HCT116 (cell line): ENCODE measurements around the gene LRRK1. TPM values are rescaled to one million over a fixed set of nuclear protein-coding genes. Genes with fewer than 3 reads are reported as not detected.

Experiments used
- ATAC-seq: fragments of 200-7000 bp; cut with Tn5 transposase; 2 replicates; pipeline ENCODE4 v1.9.1; 2020; ENCODE audit warnings: mild to moderate bottlenecking, moderate library complexity
- BruUV-seq: library from RNA; stranded (reverse); fragments of 400-500 nt; replicated peaks from 2 replicates; lab custom pipeline; 2021; lab: Mats Ljungman, UMichigan
- CTCF ChIA-PET: fragments of 300-600 bp; sonication (Branson Sonifier 250); formaldehyde crosslinking; loops from one replicate; lab custom pipeline; 2021; ENCODE audit warnings: antibody characterized with exemption; lab: Charles Lee
- POLR2A ChIA-PET: fragments of 300-600, 350-600 bp; sonication (Branson Sonifier 250); formaldehyde crosslinking; loops from one replicate; lab custom pipeline; 2021; ENCODE audit warnings: antibody characterized with exemption; lab: Charles Lee
- RAD21 ChIA-PET, 2 experiments: fragments of 300-600 bp; sonication (Branson Sonifier 250); formaldehyde crosslinking; loops; one replicate each; lab custom pipeline; 2023; ENCODE audit warnings: low total read pairs in 2 of 2; ENCODE audit not compliant: uncharacterized antibody in 2 of 2, unreplicated experiment in 2 of 2, low non-redundant PET in 1 of 2; lab: Charles Lee
- DNase-seq: peaks from one replicate; pipeline ENCODE4 v3.0.0-alpha.2; 2010; ENCODE audit warnings: low read depth, low spot score
- H2AFZ ChIP-seq: fragments of 200-600 bp; shearing (Covaris generic), sonication (generic); 2 replicates; pipeline ENCODE4 v1.6.1; 2017; ENCODE audit warnings: low read depth, mixed run types, mixed read lengths, antibody characterized with exemption, low read length; ENCODE audit not compliant: poor library complexity, severe bottlenecking
- H3K27ac ChIP-seq: 2 replicates; pipeline ENCODE4 v1.5.1; 2012; ENCODE audit warnings: low read depth, low read length
- H3K27me3 ChIP-seq: fragments of 200-600 bp; sonication (generic); 2 replicates; pipeline ENCODE4 v1.6.1; 2016; ENCODE audit warnings: mixed run types, low read length, mixed read lengths; ENCODE audit not compliant: insufficient read depth
- H3K36me3 ChIP-seq, 2 experiments: fragments of 200-500 bp in 1 of 2; fragments of 200-600 bp in 1 of 2; sonication (Bioruptor generic) in 1 of 2; sonication (generic) in 1 of 2; 2 replicates each; pipeline versions ENCODE4 v1.5.1 to v1.6.1; 2014 to 2016; ENCODE audit warnings: low read length in 2 of 2, inconsistent platforms in 1 of 2, mixed read lengths in 1 of 2, mixed run types in 1 of 2; ENCODE audit not compliant: insufficient read depth in 2 of 2, control insufficient read depth in 1 of 2
- H3K4me1 ChIP-seq, 2 experiments: fragments of 200-600 bp in 1 of 2; sonication (generic) in 1 of 2; 2 replicates each; pipeline versions ENCODE4 v1.5.1 to v1.6.1; 2012 to 2017; ENCODE audit warnings: low read length in 2 of 2, inconsistent platforms in 1 of 2, mild to moderate bottlenecking in 1 of 2, mixed read lengths in 1 of 2, mixed run types in 1 of 2, moderate library complexity in 1 of 2; ENCODE audit not compliant: insufficient read depth in 2 of 2, control insufficient read depth in 1 of 2
- H3K4me2 ChIP-seq: fragments of 200-600 bp; sonication (generic); 2 replicates; pipeline ENCODE4 v1.6.1; 2017; ENCODE audit warnings: mixed run types, low read length, mixed read lengths
- H3K4me3 ChIP-seq, 2 experiments: fragments of 200-600 bp in 1 of 2; sonication (generic) in 1 of 2; replicated peaks in 1 of 2; 2 replicates each; pipeline ENCODE4 v1.5.1; 2011 to 2016; ENCODE audit warnings: low read length in 2 of 2, control low read depth in 1 of 2, low read depth in 1 of 2, mild to moderate bottlenecking in 1 of 2, mixed read lengths in 1 of 2, mixed run types in 1 of 2
- H3K79me2 ChIP-seq: fragments of 200-600 bp; sonication (generic); 2 replicates; pipeline ENCODE4 v1.6.1; 2017; ENCODE audit warnings: mild to moderate bottlenecking, mixed run types, low read length, moderate library complexity, mixed read lengths; ENCODE audit not compliant: insufficient read depth
- H3K9ac ChIP-seq: fragments of 200-600 bp; sonication (generic); 2 replicates; pipeline ENCODE4 v1.6.1; 2016; ENCODE audit warnings: low read length, mixed read lengths
- H3K9me2 ChIP-seq: fragments of 200-600 bp; sonication (generic), shearing (Covaris generic); 2 replicates; pipeline ENCODE4 v1.6.1; 2017; ENCODE audit warnings: mixed run types, mild to moderate bottlenecking, moderate library complexity; ENCODE audit not compliant: insufficient read depth
- H3K9me3 ChIP-seq, 2 experiments: fragments of 200-500 bp in 1 of 2; fragments of 200-600 bp in 1 of 2; sonication (Bioruptor generic) in 1 of 2; sonication (generic) in 1 of 2; 2 replicates each; pipeline ENCODE4 v1.6.1; 2014 to 2017; ENCODE audit warnings: low read length in 2 of 2, mixed read lengths in 2 of 2, inconsistent platforms in 1 of 2, low read depth in 1 of 2, mild to moderate bottlenecking in 1 of 2, mixed run types in 1 of 2, moderate library complexity in 1 of 2; ENCODE audit not compliant: control insufficient read depth in 1 of 2, insufficient read depth in 1 of 2
- H4K20me1 ChIP-seq: fragments of 200-600 bp; sonication (generic), shearing (Covaris generic); 2 replicates; pipeline ENCODE4 v1.6.1; 2017; ENCODE audit warnings: mixed run types, mild to moderate bottlenecking, moderate library complexity; ENCODE audit not compliant: insufficient read depth
- EGR1 ChIP-seq: IDR thresholded peaks from 2 replicates; pipeline ENCODE4 v1.6.1; 2012; ENCODE audit warnings: low read depth
- ELF1 ChIP-seq: IDR thresholded peaks from 2 replicates; pipeline ENCODE4 v1.6.1; 2012; ENCODE audit warnings: low read depth, borderline replicate concordance
- EZH2 ChIP-seq: fragments of 200-600 bp; sonication (generic); IDR thresholded peaks from 2 replicates; pipeline ENCODE4 v1.6.1; 2017; ENCODE audit warnings: antibody characterized with exemption, mixed run types
- EZH2phosphoT487 ChIP-seq: fragments of 200-600 bp; IDR thresholded peaks from 2 replicates; pipeline ENCODE4 v1.6.1; 2018; ENCODE audit warnings: antibody characterized with exemption, borderline replicate concordance
- FOSL1 ChIP-seq: IDR thresholded peaks from 2 replicates; pipeline ENCODE4 v1.6.1; 2012; ENCODE audit warnings: low read depth
- JUND ChIP-seq: IDR thresholded peaks from 2 replicates; pipeline ENCODE4 v1.6.1; 2012
- MAX ChIP-seq: IDR thresholded peaks from 2 replicates; pipeline ENCODE4 v1.6.1; 2012
- POLR2A ChIP-seq: IDR thresholded peaks from 2 replicates; pipeline ENCODE4 v1.7.0; 2011; ENCODE audit warnings: borderline replicate concordance; ENCODE audit not compliant: insufficient read depth, insufficient read length; ENCODE audit errors: extremely low read depth
- RAD21 ChIP-seq: IDR thresholded peaks from 2 replicates; pipeline ENCODE4 v1.6.1; 2012; ENCODE audit warnings: low read depth, mild to moderate bottlenecking
- REST ChIP-seq: IDR thresholded peaks from 2 replicates; pipeline ENCODE4 v1.6.1; 2012; ENCODE audit warnings: low read depth
- SRF ChIP-seq: IDR thresholded peaks from 2 replicates; pipeline ENCODE4 v1.6.1; 2012; ENCODE audit warnings: low read depth
- TCF7L2 ChIP-seq: IDR thresholded peaks from 2 replicates; pipeline ENCODE4 v1.7.0; 2011; ENCODE audit warnings: borderline replicate concordance, inconsistent platforms; ENCODE audit not compliant: insufficient read depth, insufficient read length; ENCODE audit errors: extremely low read depth
- YY1 ChIP-seq: IDR thresholded peaks from 2 replicates; pipeline ENCODE4 v1.6.1; 2011; ENCODE audit warnings: low read length, low read depth, moderate library complexity, mild to moderate bottlenecking; ENCODE audit not compliant: insufficient replicate concordance; ENCODE audit errors: extremely low read depth
- ZBTB33 ChIP-seq: IDR thresholded peaks from 2 replicates; pipeline ENCODE4 v1.6.1; 2011; ENCODE audit warnings: mild to moderate bottlenecking, low read length, moderate library complexity; ENCODE audit not compliant: insufficient replicate concordance; ENCODE audit errors: extremely low read depth
- intact Hi-C: fragments of 100-400 bp; cut with micrococcal nuclease; formaldehyde crosslinking; loops from 2 replicates; pipeline ENCODE4 v1.10.0; 2022
- total RNA-seq: library from RNA; stranded (reverse); gene quantifications from one replicate; pipeline ENCODE4 v1.2.1, GENCODE V29; 2021; ENCODE audit not compliant: unreplicated experiment

LRRK1 gene
- total RNA-seq, 1 experiment from 2014 or later: 21.6 TPM

GRCh38 chr15:100930306-100930848, 11.2 kb downstream of the LRRK1 start (continued):
- TF ChIP-seq RAD21 (no peak), TCF7L2 (no peak), MAX (no peak), SRF (no peak), REST (no peak)

- RAD21 ChIA-PET: no interaction called here
- Histone ChIP-seq H3K4me3 (no peak overlapping the region), H3K4me2 (no peak overlapping the region), H4K20me1 (no peaks in the 10 kb centered on the region), H3K27me3 (no peaks in the 10 kb centered on the region), H2AFZ (no peak overlapping the region), H3K27ac (no peak overlapping the region), H3K36me3 (no peaks in the 10 kb centered on the region; a peak in 1 of 4 replicates), H3K9ac (no peak overlapping the region), H3K4me1 (peaks cover 6 to 7% of the 10 kb centered on the region in 2 experiments; a peak in 2 of 4 replicates), H3K9me3 (no peaks in the 10 kb centered on the region), H3K9me2 (no peaks in the 10 kb centered on the region), H3K79me2 (no peaks in the 10 kb centered on the region)
- no peak for DNase-seq
- POLR2A ChIA-PET: no interaction called here
- no peak for TF ChIP-seq MAX
- no peak for TF ChIP-seq FOSL1
- TF ChIP-seq EZH2: no peak
- no peak for TF ChIP-seq EZH2phosphoT487
- no peak for TF ChIP-seq ELF1
- TF ChIP-seq JUND: no peak
- no peak for TF ChIP-seq EGR1
- TF ChIP-seq SRF: no peak
- TF ChIP-seq POLR2A: no peak
- no peak for TF ChIP-seq TCF7L2
- no peak for TF ChIP-seq ZBTB33
- no peak for TF ChIP-seq YY1
- CTCF ChIA-PET: no interaction called here
- no peak for ATAC-seq
- BruUV-seq: no TSS peak
- intact Hi-C loops: no loop called here
Measured at GRCh38 chr15:100931143-100931890, 12.2 kb downstream of the LRRK1 start.
